MM.1S (cell line): ENCODE results near the gene SREBF2.
"Not testable (repeated sequence)": the region's sequence is repeated elsewhere in the genome, so short reads cannot be mapped to it uniquely, and the experiment has no call there.

Source experiments
- DNase-seq: peaks from one replicate; pipeline ENCODE4 v3.0.0-alpha.2; 2015
- H2AFZ ChIP-seq: fragments of 300-600 bp; sonication (generic); 2 replicates; pipeline ENCODE4 v1.6.0; 2016; ENCODE audit warnings: antibody characterized with exemption, low read length
- H3F3A ChIP-seq: fragments of 300-600 bp; sonication (generic); 2 replicates; pipeline ENCODE4 v1.6.1; 2016; ENCODE audit warnings: mild to moderate bottlenecking, antibody characterized with exemption, low read length, moderate library complexity, mixed read lengths; ENCODE audit not compliant: insufficient read depth
- H3K27ac ChIP-seq: fragments of 300-600 bp; sonication (generic); 2 replicates; pipeline ENCODE4 v1.5.1; 2016; ENCODE audit warnings: mild to moderate bottlenecking, low read length
- H3K27me3 ChIP-seq: fragments of 300-600 bp; sonication (generic); replicated peaks from 2 replicates; pipeline ENCODE4 v1.6.0; 2016; ENCODE audit warnings: low read length; ENCODE audit not compliant: insufficient read depth
- H3K36me3 ChIP-seq: fragments of 300-600 bp; sonication (generic); replicated peaks from 2 replicates; pipeline ENCODE4 v1.6.1; 2016; ENCODE audit warnings: mild to moderate bottlenecking, low read length, mixed read lengths; ENCODE audit not compliant: insufficient read depth
- H3K4me1 ChIP-seq: fragments of 300-600 bp; sonication (generic); 2 replicates; pipeline ENCODE4 v1.6.1; 2016; ENCODE audit warnings: low read length, mixed read lengths
- H3K4me2 ChIP-seq: fragments of 300-600 bp; sonication (generic); 2 replicates; pipeline ENCODE4 v1.6.0; 2016; ENCODE audit warnings: low read depth, low read length
- H3K4me3 ChIP-seq: fragments of 300-600 bp; sonication (generic); 2 replicates; pipeline ENCODE4 v1.5.1; 2016; ENCODE audit warnings: low read length, mixed read lengths
- H3K79me2 ChIP-seq: fragments of 300-600 bp; sonication (generic); 2 replicates; pipeline ENCODE4 v1.6.1; 2016; ENCODE audit warnings: mixed run types, low read length, mixed read lengths
- H3K9ac ChIP-seq: fragments of 300-600 bp; sonication (generic); 2 replicates; pipeline ENCODE4 v1.6.1; 2016; ENCODE audit warnings: low read length, mixed read lengths
- H3K9me2 ChIP-seq: fragments of 300-600 bp; sonication (generic); replicated peaks from 2 replicates; pipeline ENCODE4 v1.6.1; 2016; ENCODE audit warnings: mild to moderate bottlenecking, low read length, mixed read lengths; ENCODE audit not compliant: insufficient read depth
- H3K9me3 ChIP-seq: fragments of 300-600 bp; sonication (generic); replicated peaks from 2 replicates; pipeline ENCODE4 v1.6.1; 2016; ENCODE audit warnings: mild to moderate bottlenecking, low read length, mixed read lengths; ENCODE audit not compliant: insufficient read depth
- H4K20me1 ChIP-seq: fragments of 300-600 bp; sonication (generic); 2 replicates; pipeline ENCODE4 v1.6.1; 2016; ENCODE audit warnings: mild to moderate bottlenecking, low read length, moderate library complexity, mixed read lengths; ENCODE audit not compliant: insufficient read depth
- CTCF ChIP-seq: fragments of 300-600 bp; sonication (generic); IDR thresholded peaks from 2 replicates; pipeline ENCODE4 v1.5.1; 2016; ENCODE audit warnings: antibody characterized with exemption, low read length, mixed read lengths
- EZH2 ChIP-seq: fragments of 300-600 bp; sonication (generic); optimal IDR thresholded peaks from 2 replicates; pipeline ENCODE3; 2017; ENCODE audit warnings: low read depth, mild to moderate bottlenecking, antibody characterized with exemption, low read length, mixed read lengths
- EZH2phosphoT487 ChIP-seq: fragments of 300-600 bp; sonication (generic); IDR thresholded peaks from 2 replicates; pipeline ENCODE4 v1.6.1; 2018; ENCODE audit warnings: antibody characterized with exemption, low read length

The SREBF2 gene

GRCh38 chr22:41948142-41948541 is 115.2 kb downstream of the SREBF2 start:
- Histone ChIP-seq H3K9me2 (no peaks in the 10 kb centered on the region), H3F3A (peaks cover 4% of the 10 kb centered on the region), H3K27ac (no peak overlapping the region), H3K79me2 (peaks cover 34% of the 10 kb centered on the region), H4K20me1 (no peaks in the 10 kb centered on the region), H3K4me1 (peaks cover 8% of the 10 kb centered on the region; the same call in 1 of the 2 replicates), H3K36me3 (peaks cover 5% of the 10 kb centered on the region; the same call in 1 of the 2 replicates), H3K9ac (no peak overlapping the region), H3K4me2 (no peak overlapping the region), H2AFZ (no peak overlapping the region), H3K4me3 (no peak overlapping the region), H3K27me3 (no peaks in the 10 kb centered on the region), H3K9me3 (no peaks in the 10 kb centered on the region)
- no peak for DNase-seq
- TF ChIP-seq CTCF (no peak), EZH2phosphoT487 (no peak), EZH2 (no peak)

GRCh38 chr22:41948928-41949296 is 116.0 kb downstream of the SREBF2 start:
- H3K4me2 ChIP-seq, H3K27ac ChIP-seq, H2AFZ ChIP-seq, H3F3A ChIP-seq, H3K27me3 ChIP-seq, H3K9me3 ChIP-seq, DNase-seq, H3K4me3 ChIP-seq, H3K9ac ChIP-seq, H3K4me1 ChIP-seq, H3K9me2 ChIP-seq, H3K36me3 ChIP-seq, H4K20me1 ChIP-seq: not testable (repeated sequence)
- H3K79me2 ChIP-seq, result peaks cover 26% of the 10 kb centered on the region

GRCh38 chr22:41949297-41949965 is 116.5 kb downstream of the SREBF2 start:
- TF ChIP-seq EZH2phosphoT487, result no peak
- no peak for TF ChIP-seq EZH2
- no peak for TF ChIP-seq CTCF
- Histone ChIP-seq H3K4me1 (peaks cover 6% of the 10 kb centered on the region; the same call in 1 of the 2 replicates), H2AFZ (no peak overlapping the region), H3K27ac (no peak overlapping the region), H3F3A (peaks cover 3% of the 10 kb centered on the region; the same call in 1 of the 2 replicates), H3K4me3 (no peak overlapping the region), H3K36me3 (peaks cover 3% of the 10 kb centered on the region; the same call in 1 of the 2 replicates), H4K20me1 (no peaks in the 10 kb centered on the region), H3K27me3 (no peaks in the 10 kb centered on the region), H3K4me2 (no peak overlapping the region), H3K9me2 (no peaks in the 10 kb centered on the region), H3K79me2 (peaks cover 22% of the 10 kb centered on the region), H3K9me3 (no peaks in the 10 kb centered on the region), H3K9ac (no peak overlapping the region)
- no peak for DNase-seq

GRCh38 chr22:41951898-41952474 is 119.1 kb downstream of the SREBF2 start, which contains the start of gene SMIM45:
Gene SMIM45 (plus strand): TSS chr22:41952150.
- no peak within 1 kb of the TSS for H2AFZ ChIP-seq
- H3K79me2 ChIP-seq, result no peaks in the 10 kb centered on the region
- no peak within 1 kb of the TSS for H3K4me3 ChIP-seq
- DNase-seq, result no peak
- H3K9me2 ChIP-seq, result no peaks in the 10 kb centered on the region
- no peaks in the 10 kb centered on the region for H3K27me3 ChIP-seq
- H3K27ac ChIP-seq, result no peak within 1 kb of the TSS
- no peaks in the 10 kb centered on the region for H3K9me3 ChIP-seq
- no peaks in the 10 kb centered on the region for H4K20me1 ChIP-seq
- no peaks in the 10 kb centered on the region for H3K36me3 ChIP-seq
- H3K4me2 ChIP-seq, result no peak within 1 kb of the TSS
- H3F3A ChIP-seq, result no peaks in the 10 kb centered on the region
- no peaks in the 10 kb centered on the region for H3K4me1 ChIP-seq
- H3K9ac ChIP-seq, result no peak within 1 kb of the TSS
- TF ChIP-seq EZH2phosphoT487 (no peak), CTCF (no peak), EZH2 (no peak)
